Left lung (tissue), 14 donors: Measurements from ENCODE around the gene LRRC10B. TPM values are rescaled to one million over a fixed set of nuclear protein-coding genes. Genes with fewer than 3 reads are reported as not detected.
"Not testable (repeated sequence)": the region's sequence is repeated elsewhere in the genome, so short reads cannot be mapped to it uniquely, and the experiment has no call there.

Experiments
- ATAC-seq: fragments of 200-7000 bp; cut with Tn5 transposase; one replicate; pipeline ENCODE4 v1.9.1; 2020; ENCODE audit warnings: moderate library complexity
- DNase-seq, 4 donors: peaks; one replicate each; pipeline ENCODE4 v3.0.0-alpha.2; 2013 to 2020
- H3K27ac ChIP-seq, 2 donors: fragments of 200-600 bp; sonication (generic) in 1 of 2; one replicate each; pipeline versions ENCODE4 v1.5.0 to v1.8.0; 2020 to 2021
- H3K27me3 ChIP-seq, 2 donors: fragments of 200-600 bp; sonication (generic) in 1 of 2; one replicate each; pipeline versions ENCODE4 v1.5.0 to v1.8.0; 2020 to 2021
- H3K36me3 ChIP-seq, 2 donors: fragments of 200-600 bp; sonication (generic) in 1 of 2; one replicate each; pipeline versions ENCODE4 v1.5.0 to v1.8.0; 2020 to 2021
- H3K4me1 ChIP-seq, 2 donors: fragments of 200-600 bp; one replicate each; pipeline ENCODE4 v1.8.0; 2021
- H3K4me3 ChIP-seq, 2 donors: fragments of 200-600 bp; sonication (generic) in 1 of 2; one replicate each; pipeline versions ENCODE4 v1.5.0 to v1.8.0; 2020 to 2021; ENCODE audit warnings: mild to moderate bottlenecking in 1 of 2
- H3K9me3 ChIP-seq, 2 donors: fragments of 200-600 bp; sonication (generic) in 1 of 2; one replicate each; pipeline versions ENCODE4 v1.5.0 to v1.8.0; 2020 to 2021
- intact Hi-C, 2 donors: fragments of 100-400 bp; cut with DNase I; formaldehyde crosslinking; loops; one replicate each; pipeline versions ENCODE4 v1.11.2 to v1.14.2; 2022
- long read RNA-seq, 12 donors: library from polyadenylated mRNA in 2 of 12; unstranded in 2 of 12; transcript quantifications; one replicate each; pipeline ENCODE4 v2.0.0 and lab custom pipeline, GENCODE V29; 2019 to 2026
- polyA plus RNA-seq, 6 donors: library from polyadenylated mRNA; unstranded; fragments of 120-200 nt; gene quantifications; one replicate each; pipeline ENCODE4 v1.2.1, GENCODE V29; 2013; ENCODE audit not compliant: insufficient read length in 6 of 6
- total RNA-seq, 2 donors: library from RNA; stranded (reverse); fragmentation: NEBNext Ultra II Directional; extraction: Animal tissue kit (Norgen Biotek cat#: 25700); gene quantifications; one replicate each; pipeline ENCODE4 v1.2.1, GENCODE V29; 2021
- TF ChIP-seq, protein P1 (sequence below), 2 donors: fragments of 200-600 bp; sonication (generic) in 1 of 2; IDR thresholded peaks; one replicate each; pipeline versions ENCODE4 v1.5.0 to v1.8.0; 2021; ENCODE audit warnings: antibody characterized with exemption in 2 of 2
- donor health status: DM: no; HTN: yes; CAD: no.
- donor health status: DM: no; HTN: no; CAD: no.

LRRC10B gene
- total RNA-seq = 1 to 10 TPM in 1 of 2 donors, under 1 TPM in 1; 0.29 to 5.5 TPM
- polyA plus RNA-seq = 1 to 10 TPM in 4 of 6 donors, under 1 TPM in 2; 0.54 to 4.0 (median 1.9) TPM
- long read RNA-seq, donor 1, transcript LRRC10B-201 (1 exons, 2,219 nt) = major isoform, 11 of 11 reads
- long read RNA-seq, donor 1, partial matches to known transcripts = 0 of 11 reads
- long read RNA-seq, donor 1, other reads (novel, unspliced or antisense) = 0 of 11 reads
- long read RNA-seq, donor 2, partial matches to known transcripts = 0 of 1 reads
- long read RNA-seq, donor 2, other reads (novel, unspliced or antisense) = 0 of 1 reads
- long read RNA-seq, donor 3 = 0 reads
- long read RNA-seq, donor 4 = 0 reads
- long read RNA-seq, donor 5, transcript LRRC10B-201 (1 exons, 2,219 nt) = major isoform, 8 of 8 reads
- long read RNA-seq, donor 5, partial matches to known transcripts = 0 of 8 reads
- long read RNA-seq, donor 5, other reads (novel, unspliced or antisense) = 0 of 8 reads
- long read RNA-seq, donor 6, partial matches to known transcripts = 0 of 4 reads
- long read RNA-seq, donor 6, other reads (novel, unspliced or antisense) = 0 of 4 reads
- long read RNA-seq, donor 7, partial matches to known transcripts = 0 of 4 reads
- long read RNA-seq, donor 7, other reads (novel, unspliced or antisense) = 0 of 4 reads
- long read RNA-seq, donor 8, partial matches to known transcripts = 0 of 2 reads
- long read RNA-seq, donor 8, other reads (novel, unspliced or antisense) = 0 of 2 reads
- long read RNA-seq, donor 9 = 0 reads
- long read RNA-seq, donor 10, partial matches to known transcripts = 0 of 2 reads
- long read RNA-seq, donor 10, other reads (novel, unspliced or antisense) = 0 of 2 reads
- long read RNA-seq, donor 11, transcript LRRC10B-201 (1 exons, 2,219 nt) = major isoform, 14 of 14 reads
- long read RNA-seq, donor 11, partial matches to known transcripts = 0 of 14 reads
- long read RNA-seq, donor 11, other reads (novel, unspliced or antisense) = 0 of 14 reads
- long read RNA-seq, donor 12, transcript LRRC10B-201 (1 exons, 2,219 nt) = major isoform, 8 of 8 reads
- long read RNA-seq, donor 12, partial matches to known transcripts = 0 of 8 reads
- long read RNA-seq, donor 12, other reads (novel, unspliced or antisense) = 0 of 8 reads

- Histone ChIP-seq H3K27me3 (peaks cover 33 to 82% of the 10 kb centered on the region in 2 donors), H3K36me3 (no peaks in the 10 kb centered on the region), H3K4me3 (peak within 1 kb of the TSS in 1 of 2 donors; percentile 24), H3K9me3 (no peaks in the 10 kb centered on the region), H3K27ac (no peak within 1 kb of the TSS), H3K4me1 (peaks cover 13 to 22% of the 10 kb centered on the region in 2 donors)
- peak in 2 of 4 donors; percentile 45 to 56 for DNase-seq
- TF ChIP-seq, protein P1, sequence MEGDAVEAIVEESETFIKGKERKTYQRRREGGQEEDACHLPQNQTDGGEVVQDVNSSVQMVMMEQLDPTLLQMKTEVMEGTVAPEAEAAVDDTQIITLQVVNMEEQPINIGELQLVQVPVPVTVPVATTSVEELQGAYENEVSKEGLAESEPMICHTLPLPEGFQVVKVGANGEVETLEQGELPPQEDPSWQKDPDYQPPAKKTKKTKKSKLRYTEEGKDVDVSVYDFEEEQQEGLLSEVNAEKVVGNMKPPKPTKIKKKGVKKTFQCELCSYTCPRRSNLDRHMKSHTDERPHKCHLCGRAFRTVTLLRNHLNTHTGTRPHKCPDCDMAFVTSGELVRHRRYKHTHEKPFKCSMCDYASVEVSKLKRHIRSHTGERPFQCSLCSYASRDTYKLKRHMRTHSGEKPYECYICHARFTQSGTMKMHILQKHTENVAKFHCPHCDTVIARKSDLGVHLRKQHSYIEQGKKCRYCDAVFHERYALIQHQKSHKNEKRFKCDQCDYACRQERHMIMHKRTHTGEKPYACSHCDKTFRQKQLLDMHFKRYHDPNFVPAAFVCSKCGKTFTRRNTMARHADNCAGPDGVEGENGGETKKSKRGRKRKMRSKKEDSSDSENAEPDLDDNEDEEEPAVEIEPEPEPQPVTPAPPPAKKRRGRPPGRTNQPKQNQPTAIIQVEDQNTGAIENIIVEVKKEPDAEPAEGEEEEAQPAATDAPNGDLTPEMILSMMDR (IDR thresholded peaks at IDR 0.05) = no peak
- intact Hi-C loops = no loop called here
- ATAC-seq = peak; percentile 36
Observed at GRCh38 chr11:61507962-61508861, at the start of gene LRRC10B. LRRC10B (plus strand) TSS chr11:61508749; CDS start chr11:61508999, 250 bp downstream.

GRCh38 chr11:61460474-61460881 is 48.1 kb upstream of the LRRC10B start:
- H3K27me3 ChIP-seq = no peaks in the 10 kb centered on the region
- TF ChIP-seq, protein P1 (IDR thresholded peaks at IDR 0.05) = no peak
- DNase-seq = no peak
- ATAC-seq = peak; percentile 26
- peaks cover 0 to 10% of the 10 kb centered on the region in 2 donors for H3K36me3 ChIP-seq
- H3K9me3 ChIP-seq = no peaks in the 10 kb centered on the region
- H3K4me1 ChIP-seq = no peaks in the 10 kb centered on the region
- no peak overlapping the region for H3K27ac ChIP-seq
- H3K4me3 ChIP-seq = no peak overlapping the region
- intact Hi-C loops = no loop called here

DNA sequence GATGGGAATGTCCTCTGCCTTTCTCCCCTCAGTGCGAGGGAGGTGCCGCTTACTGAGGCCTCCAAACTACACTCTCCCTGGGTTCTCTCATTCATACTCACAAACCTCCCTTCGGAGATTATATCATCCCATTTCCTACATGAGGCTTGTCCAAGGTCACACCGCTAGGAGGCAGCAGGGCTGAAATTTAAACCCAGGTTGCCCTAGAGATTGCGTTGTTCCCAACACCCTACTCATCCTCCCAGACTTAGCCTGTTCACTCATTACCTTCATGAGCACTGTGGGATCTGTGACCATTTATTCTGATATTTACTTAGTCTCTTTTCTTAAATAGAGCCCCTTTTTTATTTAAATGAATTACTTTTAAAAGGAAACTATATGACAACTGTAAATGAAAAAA is 47.6 kb upstream of the LRRC10B start:
- TF ChIP-seq, protein P1 (IDR thresholded peaks at IDR 0.05) = no peak
- Histone ChIP-seq H3K4me1 (no peaks in the 10 kb centered on the region), H3K9me3 (no peaks in the 10 kb centered on the region), H3K4me3 (no peak overlapping the region), H3K27me3 (no peaks in the 10 kb centered on the region), H3K27ac (no peak overlapping the region), H3K36me3 (peaks cover 0 to 7% of the 10 kb centered on the region in 2 donors)
- intact Hi-C loops = no loop called here
- DNase-seq = no peak
- no peak for ATAC-seq

DNA sequence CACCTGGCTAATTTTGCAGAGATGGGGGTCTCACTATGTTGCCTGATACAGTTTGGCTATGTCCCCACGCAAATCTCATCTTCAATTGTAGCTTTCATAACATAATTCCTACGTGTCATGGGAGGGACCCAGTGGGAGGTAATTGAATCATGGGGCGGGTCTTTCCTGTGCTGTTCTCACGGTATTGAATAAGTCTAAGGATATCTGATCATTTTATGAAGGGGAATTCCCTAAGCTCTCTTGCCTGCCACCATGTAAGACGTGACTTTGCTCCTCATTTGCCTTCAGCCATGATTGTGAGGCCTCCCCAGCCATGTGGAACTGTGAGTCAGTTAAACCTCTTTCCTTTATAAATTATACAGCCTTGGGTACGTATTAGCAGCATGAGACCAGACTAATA is 40.9 kb upstream of the LRRC10B start:
- H3K9me3 ChIP-seq, ATAC-seq, DNase-seq, H3K4me3 ChIP-seq, H3K27me3 ChIP-seq, intact Hi-C loops, H3K27ac ChIP-seq, H3K4me1 ChIP-seq: not testable (repeated sequence)
- H3K36me3 ChIP-seq = peaks cover 0 to 45% of the 10 kb centered on the region in 2 donors

DNA sequence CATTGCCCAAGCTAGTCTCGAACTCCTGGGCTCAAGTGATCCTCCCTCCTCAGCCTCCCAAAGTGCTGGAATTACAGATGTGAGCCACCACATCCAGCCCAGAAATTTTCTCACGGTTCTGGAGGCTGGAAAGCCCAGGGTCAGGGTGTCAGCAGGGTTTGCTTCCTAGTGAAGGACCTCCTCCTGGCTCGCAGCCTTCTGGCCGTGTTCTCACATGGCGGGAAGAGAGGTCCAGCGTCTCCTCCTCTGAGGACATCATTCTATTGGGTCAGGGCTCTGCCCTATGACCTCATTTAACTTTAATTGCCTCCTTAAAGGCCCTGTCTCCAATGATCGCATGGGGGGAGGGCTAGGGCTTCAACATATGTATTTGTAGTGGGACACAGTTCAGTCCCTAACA is 40.5 kb upstream of the LRRC10B start:
- TF ChIP-seq, protein P1 (IDR thresholded peaks at IDR 0.05) = no peak
- H3K36me3 ChIP-seq = peaks cover 0 to 45% of the 10 kb centered on the region in 2 donors
- H3K9me3 ChIP-seq = no peaks in the 10 kb centered on the region
- no peak for ATAC-seq
- DNase-seq = no peak
- H3K4me1 ChIP-seq = peaks cover 6 to 11% of the 10 kb centered on the region in 2 donors
- no peaks in the 10 kb centered on the region for H3K27me3 ChIP-seq
- intact Hi-C loops = no loop called here
- H3K27ac ChIP-seq = no peak overlapping the region
- no peak overlapping the region for H3K4me3 ChIP-seq
